Upper lobe of right lung (tissue), 1 donor: ENCODE measurements around the gene ARRDC5. TPM values are rescaled to one million over a fixed set of nuclear protein-coding genes. Genes with fewer than 3 reads are reported as not detected.
A peak's percentile ranks its signal among the peaks of the same experiment; 100 is the strongest.
"Not testable (repeated sequence)": the region's sequence is repeated elsewhere in the genome, so short reads cannot be mapped to it uniquely, and the experiment has no call there.

ENCODE experiments used
- ATAC-seq: fragments of 200-7000 bp; cut with Tn5 transposase; one replicate; pipeline ENCODE4 v1.9.1; 2020; ENCODE audit warnings: mild to moderate bottlenecking, moderate library complexity
- DNase-seq: peaks from one replicate; pipeline ENCODE4 v3.0.0-alpha.2; 2020
- H3K27ac ChIP-seq: fragments of 200-600 bp; one replicate; pipeline ENCODE4 v1.8.0; 2022
- H3K27me3 ChIP-seq: fragments of 200-600 bp; one replicate; pipeline ENCODE4 v1.8.0; 2022; ENCODE audit warnings: mild to moderate bottlenecking
- H3K36me3 ChIP-seq: fragments of 200-600 bp; one replicate; pipeline ENCODE4 v1.8.0; 2022
- H3K4me1 ChIP-seq: fragments of 200-600 bp; one replicate; pipeline ENCODE4 v1.8.0; 2022
- H3K4me3 ChIP-seq: fragments of 200-600 bp; one replicate; pipeline ENCODE4 v1.8.0; 2022; ENCODE audit warnings: mild to moderate bottlenecking
- H3K9me3 ChIP-seq: fragments of 200-600 bp; one replicate; pipeline ENCODE4 v1.8.0; 2022
- intact Hi-C: fragments of 100-400 bp; cut with DNase I; formaldehyde crosslinking; loops from one replicate; pipeline ENCODE4 v1.11.0; 2022
- long read RNA-seq: library from polyadenylated mRNA; unstranded; transcript quantifications from one replicate; pipeline ENCODE4 v2.0.0, GENCODE V29; 2021
- total RNA-seq: library from RNA; stranded (reverse); fragmentation: NEBNext Ultra II Directional; extraction: Animal tissue kit (Norgen Biotek cat#: 25700); gene quantifications from one replicate; pipeline ENCODE4 v1.2.1, GENCODE V29; 2021
- TF ChIP-seq, protein P1 (sequence below): fragments of 200-600 bp; IDR thresholded peaks from one replicate; pipeline ENCODE4 v1.8.0; 2022; ENCODE audit warnings: antibody characterized with exemption
- donor health status: DM: no; HTN: yes; CAD: no; lungs with severe emphysema.

The ARRDC5 gene
- not detected for total RNA-seq
- long read RNA-seq = 0 reads

DNA sequence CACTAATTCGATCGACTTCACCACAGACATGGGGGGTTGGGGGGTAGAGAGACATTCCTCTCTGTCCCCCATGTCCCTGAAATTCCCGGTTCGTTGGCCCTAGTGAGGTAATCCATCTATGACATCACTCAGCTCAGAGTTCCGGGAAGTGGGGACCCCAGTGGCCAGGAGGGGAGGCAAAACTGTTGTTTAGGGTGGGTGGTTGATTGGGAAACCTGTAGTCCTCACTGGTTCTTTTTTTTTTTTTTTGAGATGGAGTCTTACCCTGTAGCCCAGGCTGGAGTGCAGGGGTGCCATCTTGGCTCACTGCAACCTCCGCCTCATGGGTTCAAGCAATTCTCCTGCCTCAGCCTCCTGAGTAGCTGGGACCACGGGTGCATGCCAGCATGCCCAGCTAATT is at the start of gene ARRDC5:
ARRDC5 (minus strand) TSS at position 101 of the 400 bp plus-strand sequence; CDS start at position 30, 71 bp downstream.
- Histone ChIP-seq H3K4me3 (no peak within 1 kb of the TSS), H3K36me3 (no peaks in the 10 kb centered on the region), H3K4me1 (no peaks in the 10 kb centered on the region), H3K9me3 (no peaks in the 10 kb centered on the region), H3K27ac (no peak within 1 kb of the TSS), H3K27me3 (no peaks in the 10 kb centered on the region)
- intact Hi-C loops = no loop called here
- ATAC-seq = no peak
- DNase-seq = no peak
- TF ChIP-seq, protein P1, sequence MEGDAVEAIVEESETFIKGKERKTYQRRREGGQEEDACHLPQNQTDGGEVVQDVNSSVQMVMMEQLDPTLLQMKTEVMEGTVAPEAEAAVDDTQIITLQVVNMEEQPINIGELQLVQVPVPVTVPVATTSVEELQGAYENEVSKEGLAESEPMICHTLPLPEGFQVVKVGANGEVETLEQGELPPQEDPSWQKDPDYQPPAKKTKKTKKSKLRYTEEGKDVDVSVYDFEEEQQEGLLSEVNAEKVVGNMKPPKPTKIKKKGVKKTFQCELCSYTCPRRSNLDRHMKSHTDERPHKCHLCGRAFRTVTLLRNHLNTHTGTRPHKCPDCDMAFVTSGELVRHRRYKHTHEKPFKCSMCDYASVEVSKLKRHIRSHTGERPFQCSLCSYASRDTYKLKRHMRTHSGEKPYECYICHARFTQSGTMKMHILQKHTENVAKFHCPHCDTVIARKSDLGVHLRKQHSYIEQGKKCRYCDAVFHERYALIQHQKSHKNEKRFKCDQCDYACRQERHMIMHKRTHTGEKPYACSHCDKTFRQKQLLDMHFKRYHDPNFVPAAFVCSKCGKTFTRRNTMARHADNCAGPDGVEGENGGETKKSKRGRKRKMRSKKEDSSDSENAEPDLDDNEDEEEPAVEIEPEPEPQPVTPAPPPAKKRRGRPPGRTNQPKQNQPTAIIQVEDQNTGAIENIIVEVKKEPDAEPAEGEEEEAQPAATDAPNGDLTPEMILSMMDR = no peak

GRCh38 chr19:4951656-4952055 is 49.0 kb upstream of the ARRDC5 start:
- Histone ChIP-seq H3K9me3 (no peaks in the 10 kb centered on the region), H3K27me3 (no peaks in the 10 kb centered on the region), H3K36me3 (no peaks in the 10 kb centered on the region), H3K4me3 (no peak overlapping the region), H3K27ac (no peak overlapping the region), H3K4me1 (no peaks in the 10 kb centered on the region)
- TF ChIP-seq, protein P1 = no peak
- intact Hi-C loops = no loop called here
- ATAC-seq (no peak), DNase-seq (no peak)

DNA sequence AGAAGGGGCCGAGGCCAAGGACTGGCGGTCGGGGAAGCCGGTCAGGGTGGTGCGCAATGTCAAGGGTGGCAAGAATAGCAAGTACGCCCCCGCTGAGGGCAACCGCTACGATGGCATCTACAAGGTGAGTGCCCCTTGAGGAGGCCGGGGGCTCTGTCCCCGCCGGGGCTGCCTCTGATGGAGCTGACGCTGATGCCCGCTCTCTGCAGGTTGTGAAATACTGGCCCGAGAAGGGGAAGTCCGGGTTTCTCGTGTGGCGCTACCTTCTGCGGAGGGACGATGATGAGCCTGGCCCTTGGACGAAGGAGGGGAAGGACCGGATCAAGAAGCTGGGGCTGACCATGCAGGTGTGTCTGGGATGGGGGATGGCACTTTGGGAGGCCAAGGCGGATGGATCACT is 48.0 kb upstream of the ARRDC5 start:
- H3K27me3 ChIP-seq, H3K4me1 ChIP-seq, H3K36me3 ChIP-seq, H3K4me3 ChIP-seq, DNase-seq, H3K27ac ChIP-seq, H3K9me3 ChIP-seq, intact Hi-C loops: not testable (repeated sequence)
- ATAC-seq = peak; percentile 59

- peak; percentile 9 for ATAC-seq
- DNase-seq, intact Hi-C loops, H3K27ac ChIP-seq, H3K27me3 ChIP-seq, H3K36me3 ChIP-seq, H3K4me3 ChIP-seq, H3K9me3 ChIP-seq, H3K4me1 ChIP-seq: not testable (repeated sequence)
Observed at GRCh38 chr19:4941638-4942169, 39.0 kb upstream of the ARRDC5 start.

DNA sequence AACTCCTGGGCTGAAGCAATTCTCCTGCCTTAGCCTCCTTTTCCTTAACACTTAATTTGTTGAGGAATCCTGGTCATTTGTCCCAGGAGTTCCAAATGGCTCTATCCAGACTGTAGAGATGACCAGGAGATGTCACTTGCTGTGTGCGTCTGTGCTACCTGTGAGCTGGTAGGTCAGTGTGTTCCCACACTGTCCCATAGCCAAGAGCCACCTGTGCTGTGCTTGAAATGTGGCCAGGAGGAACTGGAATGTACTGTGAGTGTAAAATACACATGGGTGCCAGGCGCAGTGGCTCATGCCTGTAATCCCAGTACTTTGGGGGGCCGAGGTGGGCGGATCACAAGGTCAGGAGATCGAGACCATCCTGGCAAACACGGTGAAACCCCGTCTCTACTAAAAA is 36.8 kb upstream of the ARRDC5 start:
- Histone ChIP-seq H3K4me3 (no peak overlapping the region), H3K9me3 (no peaks in the 10 kb centered on the region), H3K27ac (no peak overlapping the region), H3K36me3 (no peaks in the 10 kb centered on the region), H3K4me1 (no peaks in the 10 kb centered on the region), H3K27me3 (no peaks in the 10 kb centered on the region)
- intact Hi-C loops = no loop called here
- TF ChIP-seq, protein P1 = no peak
- peak; percentile 43 for ATAC-seq
- DNase-seq = no peak

- H3K36me3 ChIP-seq, H3K4me3 ChIP-seq, H3K4me1 ChIP-seq, H3K9me3 ChIP-seq, DNase-seq, H3K27me3 ChIP-seq, intact Hi-C loops, H3K27ac ChIP-seq, ATAC-seq: not testable (repeated sequence)
Observed at GRCh38 chr19:4938461-4938860, 35.8 kb upstream of the ARRDC5 start.

DNA sequence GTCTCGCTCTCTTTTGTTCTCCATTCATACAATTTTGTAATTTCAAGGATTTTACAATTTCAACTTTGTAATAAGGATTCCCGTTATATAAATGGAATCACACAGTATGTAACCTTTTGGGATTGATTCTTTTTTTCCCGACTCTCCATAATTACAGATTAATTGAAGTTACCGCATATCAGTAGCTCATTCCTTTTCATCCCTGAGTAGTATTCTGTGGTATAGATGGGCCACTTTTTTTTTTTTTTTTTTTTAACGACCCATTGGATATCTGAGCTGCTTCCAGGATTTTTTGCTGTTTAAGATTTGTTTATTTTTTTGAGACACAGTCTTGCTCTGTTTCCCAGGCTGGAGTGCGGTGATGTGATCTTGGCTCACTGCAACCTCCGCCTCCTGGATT is 34.4 kb upstream of the ARRDC5 start:
- TF ChIP-seq, protein P1 = no peak
- Histone ChIP-seq H3K4me3 (no peak overlapping the region), H3K9me3 (no peaks in the 10 kb centered on the region), H3K36me3 (no peaks in the 10 kb centered on the region), H3K27me3 (no peaks in the 10 kb centered on the region), H3K27ac (no peak overlapping the region), H3K4me1 (no peaks in the 10 kb centered on the region)
- ATAC-seq (no peak), DNase-seq (no peak)
- intact Hi-C loops = no loop called here
